ENCODE results near the gene MDN1. TPM values are rescaled to one million over a fixed set of nuclear protein-coding genes. Genes with fewer than 3 reads are reported as not detected.
A peak's percentile ranks its signal among the peaks of the same experiment; 100 is the strongest.

MDN1 gene
- total and polyA plus RNA-seq, 8 donors = 5.5 to 69.2 (median 17.7) TPM

DNA sequence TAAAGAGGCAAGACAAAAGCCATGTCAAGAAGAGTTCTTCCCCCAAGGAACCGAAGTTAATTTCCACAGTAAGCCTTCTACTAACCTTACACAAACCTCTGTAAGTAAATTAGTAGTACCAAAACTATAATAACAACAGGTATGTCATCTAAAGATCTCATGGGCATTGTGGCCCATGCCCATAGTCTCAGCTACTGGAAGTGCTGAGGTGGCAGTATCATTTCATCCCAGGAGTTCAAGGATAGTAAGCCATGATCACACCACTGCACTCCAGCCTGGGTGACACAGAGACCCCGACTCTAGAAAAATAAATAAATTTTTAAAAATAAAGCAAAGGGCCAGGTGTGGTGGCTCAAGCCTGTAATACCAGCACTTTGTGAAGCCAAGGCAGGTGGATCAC, 29.2 kb downstream of the MDN1 start:
- WGBS, 5 donors = 96 to 100% (median 98%) methylated on average over 2 of the region's 2 CpGs
- no peak for DNase-seq
- H3K27ac ChIP-seq = no peak overlapping the region
- peaks cover 27 to 99% (median 98%) of the 10 kb centered on the region in 4 donors for H3K36me3 ChIP-seq
- H3K9me3 ChIP-seq = no peaks in the 10 kb centered on the region
- H3K4me1 ChIP-seq = peaks cover 0 to 7% (median 0%) of the 10 kb centered on the region in 4 donors
- intact Hi-C loops (cut with DNase I; ENCODE audit: low total_unique reads) = no loop called here
- H3K27me3 ChIP-seq = no peaks in the 10 kb centered on the region
- no peak overlapping the region for H3K4me3 ChIP-seq
- TF ChIP-seq EP300 (IDR thresholded peaks at IDR 0.05) (no peak), POLR2AphosphoS5 (IDR thresholded peaks at IDR 0.05) (no peak), POLR2A (IDR thresholded peaks at IDR 0.05) (no peak)
- TF ChIP-seq, protein P1, sequence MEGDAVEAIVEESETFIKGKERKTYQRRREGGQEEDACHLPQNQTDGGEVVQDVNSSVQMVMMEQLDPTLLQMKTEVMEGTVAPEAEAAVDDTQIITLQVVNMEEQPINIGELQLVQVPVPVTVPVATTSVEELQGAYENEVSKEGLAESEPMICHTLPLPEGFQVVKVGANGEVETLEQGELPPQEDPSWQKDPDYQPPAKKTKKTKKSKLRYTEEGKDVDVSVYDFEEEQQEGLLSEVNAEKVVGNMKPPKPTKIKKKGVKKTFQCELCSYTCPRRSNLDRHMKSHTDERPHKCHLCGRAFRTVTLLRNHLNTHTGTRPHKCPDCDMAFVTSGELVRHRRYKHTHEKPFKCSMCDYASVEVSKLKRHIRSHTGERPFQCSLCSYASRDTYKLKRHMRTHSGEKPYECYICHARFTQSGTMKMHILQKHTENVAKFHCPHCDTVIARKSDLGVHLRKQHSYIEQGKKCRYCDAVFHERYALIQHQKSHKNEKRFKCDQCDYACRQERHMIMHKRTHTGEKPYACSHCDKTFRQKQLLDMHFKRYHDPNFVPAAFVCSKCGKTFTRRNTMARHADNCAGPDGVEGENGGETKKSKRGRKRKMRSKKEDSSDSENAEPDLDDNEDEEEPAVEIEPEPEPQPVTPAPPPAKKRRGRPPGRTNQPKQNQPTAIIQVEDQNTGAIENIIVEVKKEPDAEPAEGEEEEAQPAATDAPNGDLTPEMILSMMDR (IDR thresholded peaks at IDR 0.05) = no peak

DNA sequence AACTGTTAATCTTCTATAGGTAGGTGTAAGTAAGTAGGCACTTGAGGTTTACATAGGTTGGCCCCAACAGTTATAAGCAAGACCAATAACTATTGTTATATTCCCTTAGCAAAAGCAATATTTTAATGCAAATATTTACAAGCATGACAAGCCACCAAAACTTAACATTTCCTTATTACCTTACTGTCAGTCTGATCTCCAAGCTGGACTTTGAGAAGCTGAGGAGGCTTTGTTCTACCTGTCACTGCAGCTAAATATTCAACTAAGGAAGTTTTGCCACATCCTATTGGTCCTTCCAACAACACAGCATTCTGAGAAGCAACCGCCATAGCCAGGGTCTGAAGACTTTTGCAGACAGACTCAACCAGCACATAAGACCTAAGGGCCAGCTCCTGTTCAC, 29.6 kb downstream of the MDN1 start:
- Histone ChIP-seq H3K9me3 (no peaks in the 10 kb centered on the region), H3K4me1 (peaks cover 0 to 7% (median 0%) of the 10 kb centered on the region in 4 donors), H3K4me3 (no peak overlapping the region), H3K27me3 (no peaks in the 10 kb centered on the region), H3K27ac (no peak overlapping the region), H3K36me3 (peaks cover 27 to 100% (median 98%) of the 10 kb centered on the region in 4 donors)
- WGBS, 5 donors = 86 to 100% (median 100%) methylated on average over 1 of the region's 1 CpG
- no peak for DNase-seq
- intact Hi-C loops (cut with DNase I; ENCODE audit: low total_unique reads) = no loop called here
- TF ChIP-seq POLR2AphosphoS5 (IDR thresholded peaks at IDR 0.05) (no peak), POLR2A (IDR thresholded peaks at IDR 0.05) (no peak), EP300 (IDR thresholded peaks at IDR 0.05) (no peak)
- TF ChIP-seq, protein P1 (IDR thresholded peaks at IDR 0.05) = no peak

DNA sequence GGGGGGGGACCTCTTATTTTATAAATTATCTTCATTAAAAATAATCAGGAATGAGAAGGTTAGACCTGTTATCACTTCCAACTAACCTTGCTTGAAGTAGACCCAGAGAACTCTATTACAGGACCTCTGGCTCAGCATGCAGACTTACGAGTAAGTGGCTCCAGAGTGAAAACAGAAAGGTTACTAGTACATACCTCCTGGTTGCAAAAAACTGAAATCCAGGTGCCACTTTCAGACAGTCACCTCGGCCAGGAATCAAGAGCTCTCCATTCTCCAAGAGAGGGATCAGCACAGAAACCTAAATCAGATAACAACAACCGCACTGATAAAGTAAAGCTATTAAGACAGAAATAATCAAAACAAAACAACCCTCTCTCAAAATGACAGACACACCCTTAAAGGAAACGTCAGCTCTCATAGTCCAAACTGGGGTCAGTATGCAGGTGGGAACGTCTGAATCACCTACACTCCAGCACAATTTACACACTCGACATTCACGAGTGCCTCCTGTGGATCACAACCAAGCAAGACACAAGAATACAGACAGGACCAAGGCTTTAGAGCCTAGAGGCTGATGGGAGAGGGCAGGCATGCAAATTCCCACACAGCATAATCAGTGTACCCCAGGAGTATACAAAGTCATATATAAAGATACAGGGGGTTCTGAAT, 31.8 kb downstream of the MDN1 start:
- Histone ChIP-seq H3K4me3 (no peak overlapping the region), H3K27ac (no peak overlapping the region)

DNA sequence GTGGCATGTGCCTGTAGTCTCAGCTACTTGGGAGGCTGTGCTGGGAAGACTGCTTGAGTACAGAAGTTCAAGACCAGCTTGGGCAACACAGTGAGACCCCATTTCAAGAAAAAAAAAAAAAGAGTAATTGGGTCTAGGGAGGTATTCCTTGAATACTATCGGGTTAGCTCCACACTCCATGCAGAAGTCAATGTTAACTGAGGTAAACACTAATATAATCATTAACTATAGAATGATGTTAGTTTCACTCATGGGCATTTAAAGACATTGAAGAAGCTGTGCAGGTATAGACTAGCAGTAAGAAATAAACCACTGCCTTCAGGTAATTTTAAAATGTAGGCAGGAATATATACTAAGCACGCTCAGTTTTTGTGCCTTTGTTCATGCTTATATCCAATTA, 32.6 kb downstream of the MDN1 start:
- H3K27ac ChIP-seq = no peak overlapping the region
- TF ChIP-seq, protein P1 (IDR thresholded peaks at IDR 0.05) = no peak
- TF ChIP-seq POLR2AphosphoS5 (IDR thresholded peaks at IDR 0.05) (no peak), POLR2A (IDR thresholded peaks at IDR 0.05) (no peak), EP300 (IDR thresholded peaks at IDR 0.05) (no peak)
- intact Hi-C loops (cut with DNase I; ENCODE audit: low total_unique reads) = no loop called here
- H3K36me3 ChIP-seq = peaks cover 40 to 100% (median 100%) of the 10 kb centered on the region in 4 donors
- H3K27me3 ChIP-seq = no peaks in the 10 kb centered on the region
- H3K9me3 ChIP-seq = peaks cover 0 to 10% (median 6%) of the 10 kb centered on the region in 4 donors
- DNase-seq = no peak
- H3K4me1 ChIP-seq = peaks cover 0 to 4% (median 0%) of the 10 kb centered on the region in 4 donors
- 68 to 80% (median 69%) methylated on average over 2 of the region's 2 CpGs for WGBS, 5 donors
- H3K4me3 ChIP-seq = no peak overlapping the region

More for the DNA sequence above, 31.8 kb downstream of the MDN1 start:
- TF ChIP-seq POLR2A (IDR thresholded peaks at IDR 0.05) = no peak
- TF ChIP-seq, protein P1 (IDR thresholded peaks at IDR 0.05) = no peak
- TF ChIP-seq POLR2AphosphoS5 (IDR thresholded peaks at IDR 0.05) = no peak
- no peak for TF ChIP-seq EP300 (IDR thresholded peaks at IDR 0.05)
- H3K4me1 ChIP-seq = peaks cover 0 to 4% (median 0%) of the 10 kb centered on the region in 4 donors
- WGBS, 5 donors = 32 to 65% (median 51%) methylated on average over 7 of the region's 7 CpGs
- peak in 1 of 2 donors; percentile 28 for DNase-seq
- peaks cover 40 to 100% (median 100%) of the 10 kb centered on the region in 4 donors for H3K36me3 ChIP-seq
- peaks cover 0 to 10% (median 6%) of the 10 kb centered on the region in 4 donors for H3K9me3 ChIP-seq
- intact Hi-C loops (cut with DNase I; ENCODE audit: low total_unique reads) = no loop called here
- H3K27me3 ChIP-seq = no peaks in the 10 kb centered on the region

Data from stomach (tissue), 9 donors.